Fibroblast of lung (primary cell): ENCODE data around the gene DUSP16.

Experiments used
- EZH2 ChIP-seq: IDR thresholded peaks from 2 replicates; pipeline ENCODE4 v1.5.1; 2012; ENCODE audit warnings: low read length, control low read depth, mild to moderate bottlenecking; ENCODE audit errors: missing control alignments
- TF ChIP-seq, protein P1 (sequence below), 2 donors: IDR thresholded peaks in 1 of 2; conservative IDR thresholded peaks in 1 of 2; 1 replicate in 1 of 2; 2 replicates in 1 of 2; pipeline ENCODE4 v1.5.1; 2011 to 2012; ENCODE audit warnings: low read length in 2 of 2, control low read depth in 1 of 2, inconsistent platforms in 1 of 2, low read depth in 1 of 2, mild to moderate bottlenecking in 1 of 2

DNA sequence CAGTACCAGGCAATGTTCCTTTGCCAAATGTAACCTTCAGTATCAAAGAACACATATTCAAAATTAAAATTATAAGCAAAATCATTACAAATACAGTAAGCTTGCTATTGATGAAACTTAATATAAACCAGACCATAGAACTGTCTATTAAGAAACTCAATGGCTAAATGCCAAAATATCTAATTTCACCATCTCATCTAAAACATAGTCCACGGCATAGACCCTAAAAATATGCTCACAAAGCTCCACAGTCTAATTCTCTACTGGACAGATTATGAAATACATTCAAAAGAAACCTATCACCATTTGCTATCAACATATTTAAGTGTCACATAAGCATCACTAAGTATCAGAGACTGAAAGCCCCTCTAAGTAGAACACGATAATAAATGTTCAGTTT is 25.2 kb downstream of the DUSP16 start:
- TF ChIP-seq, protein P1, sequence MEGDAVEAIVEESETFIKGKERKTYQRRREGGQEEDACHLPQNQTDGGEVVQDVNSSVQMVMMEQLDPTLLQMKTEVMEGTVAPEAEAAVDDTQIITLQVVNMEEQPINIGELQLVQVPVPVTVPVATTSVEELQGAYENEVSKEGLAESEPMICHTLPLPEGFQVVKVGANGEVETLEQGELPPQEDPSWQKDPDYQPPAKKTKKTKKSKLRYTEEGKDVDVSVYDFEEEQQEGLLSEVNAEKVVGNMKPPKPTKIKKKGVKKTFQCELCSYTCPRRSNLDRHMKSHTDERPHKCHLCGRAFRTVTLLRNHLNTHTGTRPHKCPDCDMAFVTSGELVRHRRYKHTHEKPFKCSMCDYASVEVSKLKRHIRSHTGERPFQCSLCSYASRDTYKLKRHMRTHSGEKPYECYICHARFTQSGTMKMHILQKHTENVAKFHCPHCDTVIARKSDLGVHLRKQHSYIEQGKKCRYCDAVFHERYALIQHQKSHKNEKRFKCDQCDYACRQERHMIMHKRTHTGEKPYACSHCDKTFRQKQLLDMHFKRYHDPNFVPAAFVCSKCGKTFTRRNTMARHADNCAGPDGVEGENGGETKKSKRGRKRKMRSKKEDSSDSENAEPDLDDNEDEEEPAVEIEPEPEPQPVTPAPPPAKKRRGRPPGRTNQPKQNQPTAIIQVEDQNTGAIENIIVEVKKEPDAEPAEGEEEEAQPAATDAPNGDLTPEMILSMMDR (conservative IDR thresholded peaks at IDR 0.05 in 1 of 2, IDR thresholded peaks at IDR 0.05 in 1 of 2; ENCODE audit: low read depth in 1 of 2, low read length in 2 of 2): no peak
- no peak for TF ChIP-seq EZH2
